ENCODE results near the gene HASPIN. TPM values are rescaled to one million over a fixed set of nuclear protein-coding genes. Genes with fewer than 3 reads are reported as not detected.

The HASPIN gene
- total RNA-seq, 1 experiment from 2014 or later: 30.0 TPM

GRCh38 chr17:3685174-3685573, 38.5 kb upstream of the HASPIN start (continued):
- TF ChIP-seq IRF2 (CRISPR knock-in tag; IDR thresholded peaks at IDR 0.05; ENCODE audit: borderline replicate concordance, low read depth): no peak
- no peak for TF ChIP-seq GRHL2 (CRISPR knock-in tag; IDR thresholded peaks at IDR 0.05; ENCODE audit: insufficient replicate concordance, severe bottlenecking)
- TF ChIP-seq ERG (CRISPR knock-in tag; IDR thresholded peaks at IDR 0.05): no peak

GRCh38 chr17:3688027-3688553, 35.6 kb upstream of the HASPIN start:
- peak overlapping the region; percentile 57; the same call in 1 of the 2 replicates for H3K27ac Mint-ChIP-seq
- POLR2A ChIA-PET: no interaction called here
- no peaks in the 10 kb centered on the region for H3K36me3 Mint-ChIP-seq
- peaks cover 7% of the 10 kb centered on the region for H3K4me1 Mint-ChIP-seq
- peak; percentile 19; the same call in 1 of the 2 replicates for ATAC-seq
- CTCF ChIA-PET: no interaction called here
- no peak overlapping the region for H3K4me3 Mint-ChIP-seq
- no peaks in the 10 kb centered on the region for H3K27me3 Mint-ChIP-seq (ENCODE audit: low read depth)
- no peaks in the 10 kb centered on the region for H3K9me3 Mint-ChIP-seq
- no peak for DNase-seq (ENCODE audit: low spot score)
- TF ChIP-seq EMX1 (CRISPR knock-in tag; IDR thresholded peaks at IDR 0.05): no peak
- TF ChIP-seq ETV6 (CRISPR knock-in tag; IDR thresholded peaks at IDR 0.05): no peak
- TF ChIP-seq NFATC4 (CRISPR knock-in tag; IDR thresholded peaks at IDR 0.05): no peak
- no peak for TF ChIP-seq IRF1 (CRISPR knock-in tag; IDR thresholded peaks at IDR 0.05)
- no peak for TF ChIP-seq ZNF671 (CRISPR knock-in tag; IDR thresholded peaks at IDR 0.05)
- TF ChIP-seq STAT6 (CRISPR knock-in tag; conservative IDR thresholded peaks at IDR 0.05; ENCODE audit: low read depth): no peak
- no peak for TF ChIP-seq ATF2 (CRISPR knock-in tag; IDR thresholded peaks at IDR 0.05; ENCODE audit: borderline replicate concordance, low read depth)
- no peak for TF ChIP-seq ZBTB43 (CRISPR knock-in tag; IDR thresholded peaks at IDR 0.05)
- TF ChIP-seq E2F5 (CRISPR knock-in tag; IDR thresholded peaks at IDR 0.05): no peak
- no peak for TF ChIP-seq PREB (CRISPR knock-in tag; IDR thresholded peaks at IDR 0.05; ENCODE audit: borderline replicate concordance)
- TF ChIP-seq ZNF532 (CRISPR knock-in tag; IDR thresholded peaks at IDR 0.05; ENCODE audit: borderline replicate concordance): no peak
- TF ChIP-seq SOX15 (CRISPR knock-in tag; IDR thresholded peaks at IDR 0.05): no peak
- TF ChIP-seq ZBTB21 (CRISPR knock-in tag; IDR thresholded peaks at IDR 0.05; ENCODE audit: borderline replicate concordance): no peak
- no peak for TF ChIP-seq KAT7 (CRISPR knock-in tag; IDR thresholded peaks at IDR 0.05; ENCODE audit: borderline replicate concordance)
- TF ChIP-seq ZNF423 (CRISPR knock-in tag; IDR thresholded peaks at IDR 0.05): no peak

Measured in WTC11 (cell line).